Endothelial cell of umbilical vein (primary cell): ENCODE measurements around the gene ZMIZ1. TPM values are rescaled to one million over a fixed set of nuclear protein-coding genes. Genes with fewer than 3 reads are reported as not detected.

ENCODE experiments used
- BruUV-seq: library from RNA; stranded (reverse); fragments of 400-500 nt; replicated peaks from 2 replicates; lab custom pipeline; 2021; lab: Mats Ljungman, UMichigan
- CTCF ChIA-PET: fragments of 300-600, 350-600 bp; sonication (Branson Sonifier 250); formaldehyde crosslinking; loops from one replicate; lab custom pipeline; 2021; ENCODE audit warnings: antibody characterized with exemption, inconsistent platforms; lab: Charles Lee
- POLR2A ChIA-PET: fragments of 300-600, 350-600 bp; sonication (Branson Sonifier 250); formaldehyde crosslinking; loops from one replicate; lab custom pipeline; 2021; ENCODE audit warnings: antibody characterized with exemption, inconsistent platforms; lab: Charles Lee
- DNase-seq: peaks from one replicate; pipeline ENCODE4 v3.0.0-alpha.2; 2011; ENCODE audit warnings: low read depth, low spot score
- FAIRE-seq: peaks from 2 replicates; lab custom pipeline; 2011; peaks lifted over from hg19 to GRCh38; lab: Jason Lieb, UNC
- H2AFZ ChIP-seq: 2 replicates; pipeline ENCODE4 v1.6.0; 2012; ENCODE audit warnings: low read depth, low read length, control low read depth, inconsistent platforms
- H3K27ac ChIP-seq: 2 replicates; pipeline ENCODE4 v1.5.1; 2011; ENCODE audit warnings: low read depth, mild to moderate bottlenecking, control low read depth, low read length, moderate library complexity; ENCODE audit not compliant: insufficient read depth
- H3K27me3 ChIP-seq, 2 experiments: 2 replicates each; pipeline versions ENCODE4 v1.6.0 to v1.6.1; 2011; ENCODE audit warnings: low read length in 2 of 2, mixed read lengths in 1 of 2; ENCODE audit not compliant: control insufficient read depth in 2 of 2, insufficient read depth in 2 of 2
- H3K36me3 ChIP-seq, 2 experiments: 2 replicates in 1 of 2; 3 replicates in 1 of 2; pipeline ENCODE4 v1.5.1; 2011; ENCODE audit warnings: low read length in 2 of 2, mild to moderate bottlenecking in 1 of 2, moderate library complexity in 1 of 2; ENCODE audit not compliant: control insufficient read depth in 2 of 2, insufficient read depth in 2 of 2; ENCODE audit errors: extremely low read depth in 1 of 2
- H3K4me1 ChIP-seq: 3 replicates; pipeline ENCODE4 v1.5.1; 2011; ENCODE audit warnings: mild to moderate bottlenecking, low read length; ENCODE audit not compliant: control insufficient read depth, insufficient read depth; ENCODE audit errors: extremely low read depth
- H3K4me2 ChIP-seq: 2 replicates; pipeline ENCODE4 v1.6.1; 2011; ENCODE audit warnings: low read length, control low read depth, mixed read lengths; ENCODE audit not compliant: insufficient read depth
- H3K4me3 ChIP-seq, 3 experiments: fragments of 200-600 bp in 1 of 3; sonication (generic), shearing (Covaris generic) in 1 of 3; replicated peaks in 1 of 3; 2 replicates each; pipeline ENCODE4 v1.5.1; 2011 to 2016; ENCODE audit warnings: control low read depth in 3 of 3, low read length in 3 of 3, mild to moderate bottlenecking in 2 of 3, inconsistent platforms in 1 of 3, low read depth in 1 of 3, moderate library complexity in 1 of 3; ENCODE audit not compliant: insufficient read depth in 1 of 3
- H3K79me2 ChIP-seq: 2 replicates; pipeline ENCODE4 v1.6.0; 2012; ENCODE audit warnings: low read length, inconsistent platforms; ENCODE audit not compliant: control insufficient read depth, insufficient read depth
- H3K9ac ChIP-seq: replicated peaks from 2 replicates; pipeline ENCODE3; 2011; ENCODE audit warnings: low read length, control low read depth; ENCODE audit not compliant: insufficient read depth; ENCODE audit errors: extremely low read depth
- H3K9me1 ChIP-seq: replicated peaks from 3 replicates; pipeline ENCODE4 v1.6.0; 2011; ENCODE audit warnings: mild to moderate bottlenecking, low read length; ENCODE audit not compliant: control insufficient read depth, insufficient read depth; ENCODE audit errors: extremely low read depth
- H3K9me3 ChIP-seq: replicated peaks from 2 replicates; pipeline ENCODE4 v1.5.1; 2012; ENCODE audit warnings: low read length, inconsistent platforms; ENCODE audit not compliant: control insufficient read depth, insufficient read depth
- H4K20me1 ChIP-seq: replicated peaks from 2 replicates; pipeline ENCODE3; 2011; ENCODE audit warnings: mild to moderate bottlenecking, low read length; ENCODE audit not compliant: control insufficient read depth, insufficient read depth; ENCODE audit errors: extremely low read depth
- CTCF ChIP-seq, 2 donors: IDR thresholded peaks; 1 replicate in 1 of 2; 2 replicates in 1 of 2; pipeline ENCODE4 v1.5.1; 2011; ENCODE audit warnings: low read length in 2 of 2, mild to moderate bottlenecking in 2 of 2, moderate library complexity in 2 of 2, control low read depth in 1 of 2, inconsistent platforms in 1 of 2, low read depth in 1 of 2; ENCODE audit not compliant: insufficient read depth in 1 of 2; ENCODE audit errors: extremely low read depth in 1 of 2
- EZH2 ChIP-seq: IDR thresholded peaks from 2 replicates; pipeline ENCODE4 v1.6.1; 2012; ENCODE audit warnings: borderline replicate concordance, low read depth, mild to moderate bottlenecking, moderate library complexity, low read length, inconsistent platforms; ENCODE audit not compliant: severe bottlenecking
- FOS ChIP-seq: IDR thresholded peaks from 2 replicates; pipeline ENCODE4 v1.6.1; 2011; ENCODE audit warnings: mild to moderate bottlenecking, low read length, moderate library complexity, borderline replicate concordance; ENCODE audit not compliant: insufficient read depth
- JUN ChIP-seq: IDR thresholded peaks from 2 replicates; pipeline ENCODE4 v1.6.1; 2011; ENCODE audit warnings: borderline replicate concordance, low read depth; ENCODE audit not compliant: insufficient read length, insufficient read depth
- MAX ChIP-seq: IDR thresholded peaks from 2 replicates; pipeline ENCODE4 v1.6.1; 2011; ENCODE audit not compliant: insufficient read depth, insufficient read length
- MYC ChIP-seq: IDR thresholded peaks from one replicate; pipeline ENCODE4 v1.6.1; 2011; ENCODE audit warnings: mild to moderate bottlenecking, low read depth, low read length
- POLR2A ChIP-seq: IDR thresholded peaks from 2 replicates; pipeline ENCODE4 v1.6.1; 2012; ENCODE audit warnings: low read depth, mild to moderate bottlenecking, control low read depth, low read length
- POLR2AphosphoS5 ChIP-seq: IDR thresholded peaks from 2 replicates; pipeline ENCODE4 v1.6.1; 2012; ENCODE audit warnings: low read depth, mild to moderate bottlenecking, control low read depth, low read length, moderate library complexity; ENCODE audit not compliant: insufficient read depth
- dilution Hi-C: fragments of 300-500 bp; cut with MboI; formaldehyde crosslinking; loops from one replicate; pipeline ENCODE4 v1.15.0; 2019; ENCODE audit warnings: low sequenced_read_pairs; ENCODE audit not compliant: extremely low pct_ligation_motif_present
- intact Hi-C: fragments of 100-400 bp; cut with micrococcal nuclease; formaldehyde crosslinking; loops from one replicate; pipeline ENCODE4 v1.10.0; 2022
- polyA plus RNA-seq, 4 experiments: library from polyadenylated mRNA; depleted of rRNA in 3 of 4; stranded (reverse) in 3 of 4; unstranded in 1 of 4; fragments of >200 nt; gene quantifications; 2 replicates each; pipeline versions ENCODE4 v1.2.1 to v1.2.3, GENCODE V29; 2011 to 2012; ENCODE audit warnings: missing spikeins in 1 of 4
- total RNA-seq: library from RNA; stranded (reverse); gene quantifications from 2 replicates; pipeline ENCODE4 v1.2.3, GENCODE V29; 2021

Gene ZMIZ1
- total and polyA plus RNA-seq, 2 donors (not counting 3 experiments of a cell fraction or from before 2014, with no cell fraction given) = 12.5 to 46.7 TPM

DNA sequence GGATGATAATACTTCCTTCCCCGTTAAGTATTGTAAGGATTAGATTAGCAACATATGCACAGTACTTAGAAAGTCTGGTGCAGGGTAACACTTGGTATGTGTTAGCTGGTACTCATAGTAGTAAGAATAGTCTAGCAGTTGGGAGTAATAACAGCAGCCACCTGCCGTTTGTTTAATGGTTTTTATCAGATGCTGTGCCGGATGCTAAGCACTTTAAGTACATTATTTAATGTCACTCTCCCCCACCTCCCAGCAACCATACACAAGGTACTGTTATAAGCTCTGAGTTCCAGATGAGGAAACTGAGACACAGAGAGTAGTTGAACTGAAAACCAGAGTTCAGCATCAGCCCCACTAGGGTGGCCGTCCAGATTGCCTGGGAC is 60.1 kb downstream of the ZMIZ1 start:
- CTCF ChIA-PET = interaction anchor here (0.9 to 5.1 kb wide), 7 partner anchors 17 to 73 kb away, joined by 3 to 44 read pairs (median 3); no protein-coding TSS in a partner anchor
- H2AFZ ChIP-seq = no peak overlapping the region
- peaks cover 0 to 21% of the 10 kb centered on the region in 2 experiments for H3K36me3 ChIP-seq
- FAIRE-seq (peak; percentile 37), DNase-seq (peak; percentile 53)
- intact Hi-C loops = loop anchor here (1.0 to 2.0 kb wide), 7 partner anchors 17 to 66 kb away; partner anchors contain the start of gene ZMIZ1
- peaks cover 49% of the 10 kb centered on the region for H3K4me1 ChIP-seq
- POLR2A ChIA-PET = no interaction called here
- H3K9me1 ChIP-seq = no peaks in the 10 kb centered on the region
- no peaks in the 10 kb centered on the region for H3K27me3 ChIP-seq
- BruUV-seq = no TSS peak
- H3K9ac ChIP-seq = no peak overlapping the region
- TF ChIP-seq MAX (no peak), FOS (no peak)
- H3K4me3 ChIP-seq = no peak overlapping the region
- H3K9me3 ChIP-seq = no peaks in the 10 kb centered on the region
- no peaks in the 10 kb centered on the region for H4K20me1 ChIP-seq
- dilution Hi-C loops = no loop called here
- peak overlapping the region; percentile 23 for H3K4me2 ChIP-seq
- peak overlapping the region; percentile 49 for H3K27ac ChIP-seq
- peaks cover 8% of the 10 kb centered on the region for H3K79me2 ChIP-seq

DNA sequence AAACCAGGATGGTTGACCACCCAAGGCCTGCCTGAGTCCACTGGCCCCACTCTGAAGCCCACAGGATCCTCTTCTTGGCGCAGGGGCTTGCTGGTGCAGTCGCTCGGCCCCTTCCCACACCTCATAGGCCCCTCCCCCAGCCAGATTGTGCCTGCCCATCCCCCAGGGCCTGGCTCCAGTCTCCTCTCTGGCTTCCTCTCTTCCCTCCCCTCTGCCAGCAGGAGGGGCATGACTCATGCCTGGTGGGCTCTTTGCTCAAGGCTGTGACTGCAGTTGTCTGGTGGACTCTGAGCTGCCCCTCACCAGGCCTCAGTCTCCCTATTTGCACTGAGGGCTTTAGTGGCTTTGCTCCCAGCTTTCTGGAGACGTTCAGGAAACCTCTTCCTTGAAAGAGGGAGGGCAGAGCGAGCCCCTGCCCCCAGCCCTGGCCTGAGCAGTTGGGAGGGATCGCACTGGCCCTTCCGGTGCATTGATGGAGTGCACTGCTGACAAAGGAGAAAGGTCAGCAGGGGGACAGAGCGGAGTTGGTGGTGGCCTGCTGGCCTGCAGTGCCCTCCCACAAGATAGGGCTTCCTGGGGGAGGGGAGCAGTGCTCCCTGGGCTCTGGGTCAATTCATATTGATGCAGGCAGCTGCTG is 60.7 kb downstream of the ZMIZ1 start:
- TF ChIP-seq POLR2A (no peak), EZH2 (no peak), MAX (no peak), CTCF (IDR thresholded peaks at IDR 0.05; ENCODE audit: extremely low read depth in 1 of 2, insufficient read depth in 1 of 2, low read depth in 1 of 2, low read length in 2 of 2) (peak in 1 of 2 donors; percentile 25), FOS (peak; percentile 86), MYC (no peak), POLR2AphosphoS5 (no peak), JUN (peak; percentile 30)
- no peaks in the 10 kb centered on the region for H3K9me3 ChIP-seq
- no peak overlapping the region for H3K4me3 ChIP-seq
- dilution Hi-C loops = no loop called here
- DNase-seq (peak; percentile 75), FAIRE-seq (peak; percentile 76)
- intact Hi-C loops = loop anchor here (1.0 to 2.0 kb wide), 6 partner anchors 17 to 66 kb away; partner anchors contain the start of gene ZMIZ1
- ChIA-PET POLR2A (no interaction called here), CTCF (interaction anchor here (0.6 to 5.1 kb wide), 9 partner anchors 17 to 66 kb away, joined by 3 to 44 read pairs (median 4); no protein-coding TSS in a partner anchor)
- H3K27me3 ChIP-seq = no peaks in the 10 kb centered on the region
- no peak overlapping the region for H2AFZ ChIP-seq
- H4K20me1 ChIP-seq = no peaks in the 10 kb centered on the region
- H3K4me2 ChIP-seq = peak overlapping the region; percentile 23
- H3K79me2 ChIP-seq = peaks cover 11% of the 10 kb centered on the region
- H3K36me3 ChIP-seq = peaks cover 0 to 18% of the 10 kb centered on the region in 2 experiments
- no peak overlapping the region for H3K9ac ChIP-seq
- H3K4me1 ChIP-seq = peaks cover 49% of the 10 kb centered on the region
- no peaks in the 10 kb centered on the region for H3K9me1 ChIP-seq
- H3K27ac ChIP-seq = peak overlapping the region; percentile 49
- no TSS peak for BruUV-seq
